ENCODE results near the gene RBMXL3.
"Not testable (repeated sequence)": the region's sequence is repeated elsewhere in the genome, so short reads cannot be mapped to it uniquely, and the experiment has no call there.

RBMXL3 gene

GRCh38 chrX:115191490-115192243 lies 2.5 kb downstream of the RBMXL3 start:
- H3K27ac ChIP-seq (ENCODE audit: low read depth, low read length): no peak overlapping the region
- no peaks in the 10 kb centered on the region for H3K9me3 ChIP-seq (ENCODE audit: insufficient read depth, low read depth, low read length)
- H3K36me3 ChIP-seq (ENCODE audit: insufficient read depth, low read length): no peaks in the 10 kb centered on the region
- no peaks in the 10 kb centered on the region for H3K4me1 ChIP-seq (ENCODE audit: insufficient read depth, low read length)
- no peaks in the 10 kb centered on the region for H3K27me3 ChIP-seq (ENCODE audit: insufficient read depth, low read length)
- 96% methylated on average over 64 of the region's 64 CpGs for WGBS
- H3K9ac ChIP-seq (ENCODE audit: low read depth, low read length): no peak overlapping the region
- no peak overlapping the region for H3K4me3 ChIP-seq (ENCODE audit: low read length)

- Histone ChIP-seq H3K4me3 (ENCODE audit: low read length) (no peak overlapping the region), H3K36me3 (ENCODE audit: insufficient read depth, low read length) (no peaks in the 10 kb centered on the region), H3K9ac (ENCODE audit: low read depth, low read length) (no peak overlapping the region), H3K27ac (ENCODE audit: low read depth, low read length) (no peak overlapping the region), H3K9me3 (ENCODE audit: insufficient read depth, low read depth, low read length) (no peaks in the 10 kb centered on the region), H3K4me1 (ENCODE audit: insufficient read depth, low read length) (no peaks in the 10 kb centered on the region), H3K27me3 (ENCODE audit: insufficient read depth, low read length) (no peaks in the 10 kb centered on the region)
- 94% methylated on average over 33 of the region's 35 CpGs for WGBS
Observed at GRCh38 chrX:115192244-115192700, 3.1 kb downstream of the RBMXL3 start.

- H3K9me3 ChIP-seq (ENCODE audit: insufficient read depth, low read depth, low read length): peaks cover 10% of the 10 kb centered on the region; the same call in 1 of the 2 replicates
- no peaks in the 10 kb centered on the region for H3K27me3 ChIP-seq (ENCODE audit: insufficient read depth, low read length)
- no peaks in the 10 kb centered on the region; the same call in 1 of the 2 replicates for H3K36me3 ChIP-seq (ENCODE audit: insufficient read depth, low read length)
- H3K9ac ChIP-seq (ENCODE audit: low read depth, low read length): no peak overlapping the region
- WGBS: 96% methylated on average over 1 of the region's 1 CpG
- H3K27ac ChIP-seq (ENCODE audit: low read depth, low read length): no peak overlapping the region
- no peak overlapping the region for H3K4me3 ChIP-seq (ENCODE audit: low read length)
- no peaks in the 10 kb centered on the region for H3K4me1 ChIP-seq (ENCODE audit: insufficient read depth, low read length)
Observed at GRCh38 chrX:115204040-115204439, 14.8 kb downstream of the RBMXL3 start.

GRCh38 chrX:115209547-115209946 lies 20.3 kb downstream of the RBMXL3 start:
- H3K9ac ChIP-seq (ENCODE audit: low read depth, low read length); H3K27me3 ChIP-seq (ENCODE audit: insufficient read depth, low read length); H3K4me1 ChIP-seq (ENCODE audit: insufficient read depth, low read length); H3K27ac ChIP-seq (ENCODE audit: low read depth, low read length); H3K4me3 ChIP-seq (ENCODE audit: low read length); H3K9me3 ChIP-seq (ENCODE audit: insufficient read depth, low read depth, low read length); H3K36me3 ChIP-seq (ENCODE audit: insufficient read depth, low read length): not testable (repeated sequence)

- no peaks in the 10 kb centered on the region for H3K27me3 ChIP-seq (ENCODE audit: insufficient read depth, low read length)
- no peaks in the 10 kb centered on the region for H3K4me1 ChIP-seq (ENCODE audit: insufficient read depth, low read length)
- no peaks in the 10 kb centered on the region for H3K36me3 ChIP-seq (ENCODE audit: insufficient read depth, low read length)
- H3K27ac ChIP-seq (ENCODE audit: low read depth, low read length): no peak overlapping the region
- no peak overlapping the region for H3K4me3 ChIP-seq (ENCODE audit: low read length)
- 85% methylated on average over 1 of the region's 1 CpG for WGBS
- H3K9me3 ChIP-seq (ENCODE audit: insufficient read depth, low read depth, low read length): no peaks in the 10 kb centered on the region
- no peak overlapping the region for H3K9ac ChIP-seq (ENCODE audit: low read depth, low read length)
Observed at GRCh38 chrX:115214151-115214550, 24.9 kb downstream of the RBMXL3 start.

- Histone ChIP-seq H3K9ac (ENCODE audit: low read depth, low read length) (no peak overlapping the region), H3K36me3 (ENCODE audit: insufficient read depth, low read length) (no peaks in the 10 kb centered on the region), H3K27ac (ENCODE audit: low read depth, low read length) (no peak overlapping the region), H3K4me3 (ENCODE audit: low read length) (no peak overlapping the region), H3K9me3 (ENCODE audit: insufficient read depth, low read depth, low read length) (no peaks in the 10 kb centered on the region), H3K4me1 (ENCODE audit: insufficient read depth, low read length) (no peaks in the 10 kb centered on the region), H3K27me3 (ENCODE audit: insufficient read depth, low read length) (no peaks in the 10 kb centered on the region)
- WGBS: 74% methylated on average over 3 of the region's 3 CpGs
Observed at GRCh38 chrX:115214605-115215004, 25.4 kb downstream of the RBMXL3 start.

GRCh38 chrX:115217346-115217745 lies 28.1 kb downstream of the RBMXL3 start:
- H3K9ac ChIP-seq (ENCODE audit: low read depth, low read length); H3K27ac ChIP-seq (ENCODE audit: low read depth, low read length); H3K36me3 ChIP-seq (ENCODE audit: insufficient read depth, low read length); H3K4me1 ChIP-seq (ENCODE audit: insufficient read depth, low read length); H3K27me3 ChIP-seq (ENCODE audit: insufficient read depth, low read length); H3K9me3 ChIP-seq (ENCODE audit: insufficient read depth, low read depth, low read length); H3K4me3 ChIP-seq (ENCODE audit: low read length): not testable (repeated sequence)
- 97% methylated on average over 3 of the region's 4 CpGs for WGBS

- Histone ChIP-seq H3K27me3 (ENCODE audit: insufficient read depth, low read length) (no peaks in the 10 kb centered on the region), H3K27ac (ENCODE audit: low read depth, low read length) (no peak overlapping the region), H3K9me3 (ENCODE audit: insufficient read depth, low read depth, low read length) (no peaks in the 10 kb centered on the region), H3K4me3 (ENCODE audit: low read length) (no peak overlapping the region), H3K36me3 (ENCODE audit: insufficient read depth, low read length) (no peaks in the 10 kb centered on the region), H3K4me1 (ENCODE audit: insufficient read depth, low read length) (peaks cover 6% of the 10 kb centered on the region), H3K9ac (ENCODE audit: low read depth, low read length) (no peak overlapping the region)
- WGBS: 8% methylated on average over 1 of the region's 1 CpG
Observed at GRCh38 chrX:115226929-115227328, 37.7 kb downstream of the RBMXL3 start.

- H3K4me3 ChIP-seq (ENCODE audit: low read length): no peak overlapping the region
- H3K27ac ChIP-seq (ENCODE audit: low read depth, low read length): no peak overlapping the region
- H3K27me3 ChIP-seq (ENCODE audit: insufficient read depth, low read length): no peaks in the 10 kb centered on the region
- no peaks in the 10 kb centered on the region for H3K9me3 ChIP-seq (ENCODE audit: insufficient read depth, low read depth, low read length)
- peaks cover 11% of the 10 kb centered on the region for H3K4me1 ChIP-seq (ENCODE audit: insufficient read depth, low read length)
- no peak overlapping the region for H3K9ac ChIP-seq (ENCODE audit: low read depth, low read length)
- WGBS: 76% methylated on average over 3 of the region's 4 CpGs
- no peaks in the 10 kb centered on the region for H3K36me3 ChIP-seq (ENCODE audit: insufficient read depth, low read length)
Observed at GRCh38 chrX:115229337-115230003, 40.3 kb downstream of the RBMXL3 start.

- 28% methylated on average over 4 of the region's 6 CpGs for WGBS
- Histone ChIP-seq H3K4me1 (ENCODE audit: insufficient read depth, low read length) (peaks cover 11% of the 10 kb centered on the region), H3K27ac (ENCODE audit: low read depth, low read length) (no peak overlapping the region), H3K27me3 (ENCODE audit: insufficient read depth, low read length) (no peaks in the 10 kb centered on the region), H3K9me3 (ENCODE audit: insufficient read depth, low read depth, low read length) (no peaks in the 10 kb centered on the region), H3K36me3 (ENCODE audit: insufficient read depth, low read length) (no peaks in the 10 kb centered on the region), H3K9ac (ENCODE audit: low read depth, low read length) (no peak overlapping the region; the same call in 1 of the 2 replicates), H3K4me3 (ENCODE audit: low read length) (peak overlapping the region; percentile 74)
Observed at GRCh38 chrX:115232933-115233496, 43.8 kb downstream of the RBMXL3 start.
